ENCODE results near the gene SAMD11. TPM values are rescaled to one million over a fixed set of nuclear protein-coding genes. Genes with fewer than 3 reads are reported as not detected.
"Not testable (repeated sequence)": the region's sequence is repeated elsewhere in the genome, so short reads cannot be mapped to it uniquely, and the experiment has no call there.

Gene SAMD11
- polyA plus RNA-seq, 1 donor, result 18.1 TPM

GRCh38 chr1:979744-980072 lies 56.0 kb downstream of the SAMD11 start:
- H3K27me3 ChIP-seq (ENCODE audit: control insufficient read depth, insufficient read depth, low read length), result peaks cover 38% of the 10 kb centered on the region
- DNase-seq, result no peak

GRCh38 chr1:980137-980571 lies 56.4 kb downstream of the SAMD11 start:
- Histone ChIP-seq H3K27me3 (ENCODE audit: control insufficient read depth, insufficient read depth, low read length) (peaks cover 39% of the 10 kb centered on the region), H3K9me3 (ENCODE audit: control insufficient read depth, low read depth, low read length) (peaks cover 17% of the 10 kb centered on the region), H3K36me3 (ENCODE audit: control insufficient read depth, insufficient read depth, low read length) (no peaks in the 10 kb centered on the region), H3K4me1 (ENCODE audit: control insufficient read depth, insufficient read depth, low read length) (peaks cover 8% of the 10 kb centered on the region), H3K4me3 (ENCODE audit: low read length) (no peak overlapping the region), H3K27ac (ENCODE audit: low read length) (no peak overlapping the region)
- WGBS (ENCODE audit: insufficient coverage, low lambda C conversion rate), result no CpG with 5 or more reads among the region's 13 CpGs
- no peak for DNase-seq

More at GRCh38 chr1:979744-980072, 56.0 kb downstream of the SAMD11 start:
- Histone ChIP-seq H3K27ac (ENCODE audit: low read length) (no peak overlapping the region), H3K36me3 (ENCODE audit: control insufficient read depth, insufficient read depth, low read length) (no peaks in the 10 kb centered on the region), H3K9me3 (ENCODE audit: control insufficient read depth, low read depth, low read length) (peaks cover 17% of the 10 kb centered on the region), H3K4me3 (ENCODE audit: low read length) (no peak overlapping the region), H3K4me1 (ENCODE audit: control insufficient read depth, insufficient read depth, low read length) (peaks cover 8% of the 10 kb centered on the region)
- WGBS (ENCODE audit: insufficient coverage, low lambda C conversion rate), result no CpG with 5 or more reads among the region's 9 CpGs

- H3K27ac ChIP-seq (ENCODE audit: low read length), result no peak overlapping the region
- H3K36me3 ChIP-seq (ENCODE audit: control insufficient read depth, insufficient read depth, low read length), result no peaks in the 10 kb centered on the region
- H3K4me1 ChIP-seq (ENCODE audit: control insufficient read depth, insufficient read depth, low read length), result peaks cover 6% of the 10 kb centered on the region
- no CpG with 5 or more reads among the region's 35 CpGs for WGBS (ENCODE audit: insufficient coverage, low lambda C conversion rate)
- H3K9me3 ChIP-seq (ENCODE audit: control insufficient read depth, low read depth, low read length), result peaks cover 17% of the 10 kb centered on the region
- DNase-seq, result no peak
- no peak overlapping the region for H3K4me3 ChIP-seq (ENCODE audit: low read length)
- peaks cover 35% of the 10 kb centered on the region for H3K27me3 ChIP-seq (ENCODE audit: control insufficient read depth, insufficient read depth, low read length)
These were observed 57.1 kb downstream of the SAMD11 start for GRCh38 chr1:980602-981395.

- Histone ChIP-seq H3K4me1 (ENCODE audit: control insufficient read depth, insufficient read depth, low read length) (no peaks in the 10 kb centered on the region), H3K9me3 (ENCODE audit: control insufficient read depth, low read depth, low read length) (peaks cover 17% of the 10 kb centered on the region), H3K4me3 (ENCODE audit: low read length) (no peak overlapping the region), H3K27me3 (ENCODE audit: control insufficient read depth, insufficient read depth, low read length) (peaks cover 34% of the 10 kb centered on the region), H3K27ac (ENCODE audit: low read length) (no peak overlapping the region), H3K36me3 (ENCODE audit: control insufficient read depth, insufficient read depth, low read length) (no peaks in the 10 kb centered on the region)
- DNase-seq, result no peak
- WGBS (ENCODE audit: insufficient coverage, low lambda C conversion rate), result no CpG with 5 or more reads among the region's 21 CpGs
These were observed 57.8 kb downstream of the SAMD11 start for GRCh38 chr1:981491-981954.

GRCh38 chr1:981955-982558 lies 58.3 kb downstream of the SAMD11 start, which contains the start of gene PERM1:
PERM1 (minus strand) TSS chr1:982093; CDS start chr1:981029, 1,064 bp downstream.
- H3K9me3 ChIP-seq (ENCODE audit: control insufficient read depth, low read depth, low read length), result peaks cover 17% of the 10 kb centered on the region
- H3K36me3 ChIP-seq (ENCODE audit: control insufficient read depth, insufficient read depth, low read length), result no peaks in the 10 kb centered on the region
- H3K27me3 ChIP-seq (ENCODE audit: control insufficient read depth, insufficient read depth, low read length), result peaks cover 34% of the 10 kb centered on the region
- no peak within 1 kb of the TSS for H3K27ac ChIP-seq (ENCODE audit: low read length)
- no peaks in the 10 kb centered on the region for H3K4me1 ChIP-seq (ENCODE audit: control insufficient read depth, insufficient read depth, low read length)
- WGBS (ENCODE audit: insufficient coverage, low lambda C conversion rate), result no CpG with 5 or more reads among the region's 28 CpGs
- DNase-seq, result no peak
- no peak within 1 kb of the TSS for H3K4me3 ChIP-seq (ENCODE audit: low read length)

- no CpG with 5 or more reads among the region's 43 CpGs for WGBS (ENCODE audit: insufficient coverage, low lambda C conversion rate)
- Histone ChIP-seq H3K4me1 (ENCODE audit: control insufficient read depth, insufficient read depth, low read length) (no peaks in the 10 kb centered on the region), H3K27me3 (ENCODE audit: control insufficient read depth, insufficient read depth, low read length) (peaks cover 34% of the 10 kb centered on the region), H3K4me3 (ENCODE audit: low read length) (no peak overlapping the region), H3K27ac (ENCODE audit: low read length) (no peak overlapping the region), H3K36me3 (ENCODE audit: control insufficient read depth, insufficient read depth, low read length) (no peaks in the 10 kb centered on the region), H3K9me3 (ENCODE audit: control insufficient read depth, low read depth, low read length) (peaks cover 17% of the 10 kb centered on the region)
- DNase-seq, result no peak
These were observed 59.2 kb downstream of the SAMD11 start for GRCh38 chr1:982765-983436.

- peaks cover 36% of the 10 kb centered on the region for H3K27me3 ChIP-seq (ENCODE audit: control insufficient read depth, insufficient read depth, low read length)
- DNase-seq, result no peak
- H3K4me1 ChIP-seq (ENCODE audit: control insufficient read depth, insufficient read depth, low read length), result no peaks in the 10 kb centered on the region
- H3K4me3 ChIP-seq (ENCODE audit: low read length), result no peak overlapping the region
- H3K27ac ChIP-seq (ENCODE audit: low read length), result no peak overlapping the region
- H3K36me3 ChIP-seq (ENCODE audit: control insufficient read depth, insufficient read depth, low read length), result no peaks in the 10 kb centered on the region
- peaks cover 6% of the 10 kb centered on the region for H3K9me3 ChIP-seq (ENCODE audit: control insufficient read depth, low read depth, low read length)
- no CpG with 5 or more reads among the region's 29 CpGs for WGBS (ENCODE audit: insufficient coverage, low lambda C conversion rate)
These were observed 60.2 kb downstream of the SAMD11 start for GRCh38 chr1:983798-984475.

- no peak for DNase-seq
- peaks cover 36% of the 10 kb centered on the region for H3K27me3 ChIP-seq (ENCODE audit: control insufficient read depth, insufficient read depth, low read length)
- peaks cover 1% of the 10 kb centered on the region for H3K9me3 ChIP-seq (ENCODE audit: control insufficient read depth, low read depth, low read length)
- no peak overlapping the region for H3K4me3 ChIP-seq (ENCODE audit: low read length)
- no peak overlapping the region for H3K27ac ChIP-seq (ENCODE audit: low read length)
- H3K36me3 ChIP-seq (ENCODE audit: control insufficient read depth, insufficient read depth, low read length), result no peaks in the 10 kb centered on the region
- H3K4me1 ChIP-seq (ENCODE audit: control insufficient read depth, insufficient read depth, low read length), result no peaks in the 10 kb centered on the region
- WGBS (ENCODE audit: insufficient coverage, low lambda C conversion rate), result 22% methylated on average over 4 of the region's 12 CpGs
These were observed 60.7 kb downstream of the SAMD11 start for GRCh38 chr1:984476-984814.

- no CpG with 5 or more reads among the region's 13 CpGs for WGBS (ENCODE audit: insufficient coverage, low lambda C conversion rate)
These were observed 61.4 kb downstream of the SAMD11 start for GRCh38 chr1:985126-985525.

GRCh38 chr1:988061-988460 lies 64.3 kb downstream of the SAMD11 start:
- not testable (repeated sequence) for H3K4me3 ChIP-seq (ENCODE audit: low read length); H3K4me1 ChIP-seq (ENCODE audit: control insufficient read depth, insufficient read depth, low read length); DNase-seq; H3K27ac ChIP-seq (ENCODE audit: low read length); H3K36me3 ChIP-seq (ENCODE audit: control insufficient read depth, insufficient read depth, low read length)
- WGBS (ENCODE audit: insufficient coverage, low lambda C conversion rate), result no CpG with 5 or more reads among the region's 5 CpGs
- Histone ChIP-seq H3K27me3 (ENCODE audit: control insufficient read depth, insufficient read depth, low read length) (peaks cover 24% of the 10 kb centered on the region), H3K9me3 (ENCODE audit: control insufficient read depth, low read depth, low read length) (peaks cover 14% of the 10 kb centered on the region)

More at GRCh38 chr1:985126-985525, 61.4 kb downstream of the SAMD11 start:
- H3K27me3 ChIP-seq (ENCODE audit: control insufficient read depth, insufficient read depth, low read length), result peaks cover 36% of the 10 kb centered on the region
- no peak overlapping the region for H3K27ac ChIP-seq (ENCODE audit: low read length)
- H3K4me3 ChIP-seq (ENCODE audit: low read length), result no peak overlapping the region
- no peak for DNase-seq
- no peaks in the 10 kb centered on the region for H3K9me3 ChIP-seq (ENCODE audit: control insufficient read depth, low read depth, low read length)
- H3K36me3 ChIP-seq (ENCODE audit: control insufficient read depth, insufficient read depth, low read length), result no peaks in the 10 kb centered on the region
- no peaks in the 10 kb centered on the region for H3K4me1 ChIP-seq (ENCODE audit: control insufficient read depth, insufficient read depth, low read length)

Data from large intestine (tissue), 3 donors.